ENCODE data around the gene RPA3. TPM values are rescaled to one million over a fixed set of nuclear protein-coding genes. Genes with fewer than 3 reads are reported as not detected.

RPA3 gene
- total and polyA plus RNA-seq, 2 donors (not counting 3 experiments of a cell fraction or from before 2014, with no cell fraction given), result 15.6 to 34.4 TPM

DNA sequence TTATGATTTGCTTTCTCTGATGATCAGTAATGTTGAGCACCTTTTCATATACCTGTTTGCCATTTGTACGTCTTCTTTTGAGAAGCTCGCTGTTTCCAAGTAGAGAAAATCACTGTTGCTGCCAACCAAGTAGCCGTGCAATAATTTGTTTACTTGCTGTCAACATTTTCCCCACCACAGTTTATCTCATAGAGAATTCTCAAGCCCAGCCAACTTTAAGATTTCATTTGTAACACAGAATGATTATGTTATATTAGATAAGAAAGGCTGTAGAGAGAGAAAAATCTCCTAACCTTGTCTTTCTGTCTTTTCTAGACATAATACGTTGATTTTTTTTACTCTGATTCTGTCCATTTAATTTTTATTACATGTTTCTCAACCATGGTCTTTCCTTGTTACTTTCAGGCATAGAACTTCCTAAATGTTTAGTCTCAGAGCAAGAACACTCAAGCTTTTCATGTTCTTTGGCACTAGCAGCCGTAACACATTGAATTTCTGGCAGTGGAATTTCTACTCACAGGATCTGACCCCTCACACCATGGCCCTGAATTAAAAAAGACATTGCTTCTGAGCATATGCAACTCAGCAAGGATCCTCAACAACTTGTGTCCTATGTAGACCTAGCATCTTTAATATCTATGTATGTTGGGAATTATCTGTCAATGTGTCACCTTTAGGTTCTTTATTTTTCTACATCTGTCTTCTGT, 23.1 kb downstream of the RPA3 start:
- Histone ChIP-seq H2AFZ (ENCODE audit: low read depth, low read length) (no peak overlapping the region), H3K9me3 (replicated peaks; ENCODE audit: control insufficient read depth, insufficient read depth, low read length) (no peaks in the 10 kb centered on the region), H3K36me3 (ENCODE audit: control insufficient read depth in 2 of 2, extremely low read depth in 1 of 2, insufficient read depth in 2 of 2, low read length in 2 of 2) (no peaks in the 10 kb centered on the region), H3K9me1 (replicated peaks; ENCODE audit: control insufficient read depth, extremely low read depth, insufficient read depth, low read length) (no peaks in the 10 kb centered on the region), H3K79me2 (ENCODE audit: control insufficient read depth, insufficient read depth, low read length) (no peaks in the 10 kb centered on the region), H3K4me1 (ENCODE audit: control insufficient read depth, extremely low read depth, insufficient read depth, low read length) (peaks cover 6% of the 10 kb centered on the region), H4K20me1 (replicated peaks; ENCODE audit: control insufficient read depth, extremely low read depth, insufficient read depth, low read length) (no peaks in the 10 kb centered on the region), H3K27me3 (ENCODE audit: control insufficient read depth in 2 of 2, insufficient read depth in 2 of 2, low read length in 2 of 2) (no peaks in the 10 kb centered on the region), H3K4me2 (ENCODE audit: insufficient read depth, low read length) (no peak overlapping the region), H3K27ac (ENCODE audit: insufficient read depth, low read depth, low read length) (no peak overlapping the region), H3K9ac (replicated peaks; ENCODE audit: extremely low read depth, insufficient read depth, low read length) (no peak overlapping the region), H3K4me3 (replicated peaks in 1 of 3; ENCODE audit: insufficient read depth in 1 of 3, low read depth in 1 of 3, low read length in 3 of 3) (no peak overlapping the region)
- dilution Hi-C loops (cut with MboI; ENCODE audit: extremely low pct_ligation_motif_present, low sequenced_read_pairs) (no loop called here), intact Hi-C loops (cut with micrococcal nuclease) (loop anchor here (5.0 kb wide), 1 partner anchor 277 kb away; no protein-coding TSS in a partner anchor)
- ChIA-PET POLR2A (no interaction called here), CTCF (interaction anchor here (1.9 to 11.7 kb wide), 2 partner anchors 14 to 24 kb away, joined by 7 to 121 read pairs; partner anchors contain the start of gene RPA3)
- no TSS peak for BruUV-seq (replicated peaks)
- TF ChIP-seq, protein P1, sequence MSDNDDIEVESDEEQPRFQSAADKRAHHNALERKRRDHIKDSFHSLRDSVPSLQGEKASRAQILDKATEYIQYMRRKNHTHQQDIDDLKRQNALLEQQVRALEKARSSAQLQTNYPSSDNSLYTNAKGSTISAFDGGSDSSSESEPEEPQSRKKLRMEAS (IDR thresholded peaks at IDR 0.05; ENCODE audit: insufficient read depth, insufficient read length), result no peak
- TF ChIP-seq GATA2 (IDR thresholded peaks at IDR 0.05; ENCODE audit: insufficient read depth, insufficient read length, low read depth, low read length) (no peak), EZH2 (IDR thresholded peaks at IDR 0.05; ENCODE audit: borderline replicate concordance, low read depth, low read length, severe bottlenecking) (no peak), FOS (IDR thresholded peaks at IDR 0.05; ENCODE audit: borderline replicate concordance, insufficient read depth, low read length) (no peak), JUN (IDR thresholded peaks at IDR 0.05; ENCODE audit: borderline replicate concordance, insufficient read depth, insufficient read length, low read depth) (no peak), POLR2AphosphoS5 (IDR thresholded peaks at IDR 0.05; ENCODE audit: insufficient read depth, low read depth, low read length) (no peak), POLR2A (IDR thresholded peaks at IDR 0.05; ENCODE audit: low read depth, low read length) (no peak), MYC (IDR thresholded peaks at IDR 0.05; ENCODE audit: low read depth, low read length) (no peak)
- TF ChIP-seq, protein P2, sequence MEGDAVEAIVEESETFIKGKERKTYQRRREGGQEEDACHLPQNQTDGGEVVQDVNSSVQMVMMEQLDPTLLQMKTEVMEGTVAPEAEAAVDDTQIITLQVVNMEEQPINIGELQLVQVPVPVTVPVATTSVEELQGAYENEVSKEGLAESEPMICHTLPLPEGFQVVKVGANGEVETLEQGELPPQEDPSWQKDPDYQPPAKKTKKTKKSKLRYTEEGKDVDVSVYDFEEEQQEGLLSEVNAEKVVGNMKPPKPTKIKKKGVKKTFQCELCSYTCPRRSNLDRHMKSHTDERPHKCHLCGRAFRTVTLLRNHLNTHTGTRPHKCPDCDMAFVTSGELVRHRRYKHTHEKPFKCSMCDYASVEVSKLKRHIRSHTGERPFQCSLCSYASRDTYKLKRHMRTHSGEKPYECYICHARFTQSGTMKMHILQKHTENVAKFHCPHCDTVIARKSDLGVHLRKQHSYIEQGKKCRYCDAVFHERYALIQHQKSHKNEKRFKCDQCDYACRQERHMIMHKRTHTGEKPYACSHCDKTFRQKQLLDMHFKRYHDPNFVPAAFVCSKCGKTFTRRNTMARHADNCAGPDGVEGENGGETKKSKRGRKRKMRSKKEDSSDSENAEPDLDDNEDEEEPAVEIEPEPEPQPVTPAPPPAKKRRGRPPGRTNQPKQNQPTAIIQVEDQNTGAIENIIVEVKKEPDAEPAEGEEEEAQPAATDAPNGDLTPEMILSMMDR (IDR thresholded peaks at IDR 0.05; ENCODE audit: extremely low read depth in 1 of 2, insufficient read depth in 1 of 2, low read depth in 1 of 2, low read length in 2 of 2), result no peak
- FAIRE-seq, result no peak
- no peak for DNase-seq (ENCODE audit: low read depth, low spot score)
